GM23338 (cell line): Measurements from ENCODE around the gene GRIK4. TPM values are rescaled to one million over a fixed set of nuclear protein-coding genes. Genes with fewer than 3 reads are reported as not detected.

ENCODE experiments used
- ATAC-seq: fragments of 200-7000 bp; cut with Tn5 transposase; 3 replicates; pipeline ENCODE4 v1.9.1; 2020
- DNase-seq: peaks from one replicate; pipeline ENCODE4 v3.0.0-alpha.2; 2015; ENCODE audit warnings: low spot score
- H2AFZ ChIP-seq: fragments of 200-600 bp; sonication (generic); 2 replicates; pipeline ENCODE4 v1.8.0; 2016; ENCODE audit warnings: antibody characterized with exemption, mild to moderate bottlenecking, moderate library complexity
- H3F3A ChIP-seq: fragments of 200-600 bp; sonication (generic); replicated peaks from 2 replicates; pipeline ENCODE4 v1.8.0; 2017; ENCODE audit warnings: antibody characterized with exemption, mixed run types, low read depth
- H3K27ac ChIP-seq: fragments of 200-600 bp; sonication (generic); 2 replicates; pipeline ENCODE4 v1.6.1; 2016; ENCODE audit warnings: low read depth
- H3K27me3 ChIP-seq: fragments of 200-600 bp; sonication (generic); 2 replicates; pipeline ENCODE4 v1.8.0; 2016; ENCODE audit warnings: mild to moderate bottlenecking, mixed run types, moderate library complexity; ENCODE audit not compliant: insufficient read depth
- H3K36me3 ChIP-seq: fragments of 200-600 bp; sonication (generic); 2 replicates; pipeline ENCODE4 v1.8.0; 2016; ENCODE audit warnings: mild to moderate bottlenecking; ENCODE audit not compliant: insufficient read depth
- H3K4me1 ChIP-seq: fragments of 200-600 bp; sonication (generic); 2 replicates; pipeline ENCODE4 v1.8.0; 2016; ENCODE audit warnings: mild to moderate bottlenecking, moderate library complexity; ENCODE audit not compliant: insufficient read depth
- H3K4me2 ChIP-seq: fragments of 200-600 bp; sonication (generic); 2 replicates; pipeline ENCODE4 v1.7.1; 2017; ENCODE audit warnings: mixed run types
- H3K4me3 ChIP-seq: fragments of 200-600 bp; sonication (generic); 2 replicates; pipeline ENCODE4 v1.6.1; 2016; ENCODE audit warnings: mixed run types
- H3K79me2 ChIP-seq: fragments of 200-600 bp; sonication (generic); replicated peaks from 2 replicates; pipeline ENCODE4 v1.8.0; 2017; ENCODE audit warnings: mild to moderate bottlenecking; ENCODE audit not compliant: insufficient read depth
- H3K9me2 ChIP-seq: fragments of 200-600 bp; sonication (generic); 2 replicates; pipeline ENCODE4 v1.8.0; 2017; ENCODE audit not compliant: insufficient read depth
- H4K20me1 ChIP-seq: fragments of 200-600 bp; sonication (generic); replicated peaks from 2 replicates; pipeline ENCODE4 v1.8.0; 2017; ENCODE audit warnings: mild to moderate bottlenecking; ENCODE audit not compliant: insufficient read depth
- H3K27ac Mint-ChIP-seq: 2 replicates; pipeline ENCODE4 v1.8.0; 2020; ENCODE audit warnings: inconsistent platforms, mild to moderate bottlenecking, moderate library complexity, mixed read lengths
- H3K27me3 Mint-ChIP-seq: 3 replicates; pipeline ENCODE4 v1.8.0; 2022; ENCODE audit warnings: low read depth, mild to moderate bottlenecking, moderate library complexity, mixed read lengths, inconsistent platforms; ENCODE audit not compliant: insufficient read depth, poor library complexity
- H3K36me3 Mint-ChIP-seq: 3 replicates; pipeline ENCODE4 v1.8.0; 2021; ENCODE audit warnings: low read depth, mild to moderate bottlenecking, inconsistent platforms, moderate library complexity, mixed read lengths
- H3K4me1 Mint-ChIP-seq: 3 replicates; pipeline ENCODE4 v1.8.0; 2020; ENCODE audit warnings: mild to moderate bottlenecking, inconsistent platforms, mixed read lengths
- H3K4me3 Mint-ChIP-seq: 3 replicates; pipeline ENCODE4 v1.8.0; 2021; ENCODE audit warnings: moderate library complexity, mild to moderate bottlenecking, inconsistent platforms, mixed read lengths
- H3K9me3 Mint-ChIP-seq: 3 replicates; pipeline ENCODE4 v1.8.0; 2020; ENCODE audit warnings: moderate library complexity, mild to moderate bottlenecking, inconsistent platforms, mixed read lengths
- EZH2phosphoT487 ChIP-seq: fragments of 200-600 bp; sonication (generic); IDR thresholded peaks from one replicate; pipeline ENCODE4 v1.8.1; 2018; ENCODE audit warnings: antibody characterized with exemption; ENCODE audit not compliant: unreplicated experiment
- NANOG ChIP-seq: IDR thresholded peaks from 2 replicates; pipeline ENCODE4 v1.6.1; 2016; ENCODE audit warnings: antibody characterized with exemption, borderline replicate concordance
- ZNF114 ChIP-seq: fragments of 250-450 bp; sonication (Bioruptor Pico); IDR thresholded peaks from 2 replicates; pipeline ENCODE4 v1.5.0; 2020; ENCODE audit warnings: mild to moderate bottlenecking, moderate library complexity
- ZNF331 ChIP-seq: fragments of 250-450 bp; sonication (Bioruptor Pico); IDR thresholded peaks from 2 replicates; pipeline ENCODE4 v1.5.0; 2020; ENCODE audit warnings: low read depth, mild to moderate bottlenecking, moderate library complexity
- ZNF462 ChIP-seq: fragments of 250-450 bp; sonication (Bioruptor Pico); IDR thresholded peaks from 2 replicates; pipeline ENCODE4 v1.5.0; 2020; ENCODE audit warnings: mild to moderate bottlenecking, moderate library complexity
- polyA plus RNA-seq: library from polyadenylated mRNA; unstranded; fragments of >200 nt; fragmentation: Nextera tagmentation; extraction: Ambion mirVana; gene quantifications from 2 replicates; pipeline ENCODE4 v1.2.1, GENCODE V29; 2016
- total RNA-seq: library from RNA; depleted of rRNA; stranded (reverse); fragments of >200 nt; shearing (Covaris generic); gene quantifications from 2 replicates; pipeline ENCODE4 v1.2.3, GENCODE V29; 2014
- TF ChIP-seq, protein P1 (sequence below), 2 experiments: fragments of 200-600 bp in 1 of 2; sonication (generic) in 1 of 2; conservative IDR thresholded peaks; 2 replicates each; pipeline versions ENCODE4 v1.5.1 to v1.6.1; 2016 to 2017; ENCODE audit warnings: antibody characterized with exemption in 2 of 2, low read depth in 2 of 2, mild to moderate bottlenecking in 2 of 2, moderate library complexity in 1 of 2
- TF ChIP-seq, protein P2 (sequence below): IDR thresholded peaks from one replicate; pipeline ENCODE4 v1.6.1; 2018; ENCODE audit warnings: antibody characterized with exemption; ENCODE audit not compliant: unreplicated experiment

GRIK4 gene
- total and polyA plus RNA-seq, 2 experiments from 2014 or later: 0.63 to 2.2 TPM

GRCh38 chr11:120746376-120746775 is 234.8 kb downstream of the GRIK4 start (continued):
- TF ChIP-seq, protein P1, sequence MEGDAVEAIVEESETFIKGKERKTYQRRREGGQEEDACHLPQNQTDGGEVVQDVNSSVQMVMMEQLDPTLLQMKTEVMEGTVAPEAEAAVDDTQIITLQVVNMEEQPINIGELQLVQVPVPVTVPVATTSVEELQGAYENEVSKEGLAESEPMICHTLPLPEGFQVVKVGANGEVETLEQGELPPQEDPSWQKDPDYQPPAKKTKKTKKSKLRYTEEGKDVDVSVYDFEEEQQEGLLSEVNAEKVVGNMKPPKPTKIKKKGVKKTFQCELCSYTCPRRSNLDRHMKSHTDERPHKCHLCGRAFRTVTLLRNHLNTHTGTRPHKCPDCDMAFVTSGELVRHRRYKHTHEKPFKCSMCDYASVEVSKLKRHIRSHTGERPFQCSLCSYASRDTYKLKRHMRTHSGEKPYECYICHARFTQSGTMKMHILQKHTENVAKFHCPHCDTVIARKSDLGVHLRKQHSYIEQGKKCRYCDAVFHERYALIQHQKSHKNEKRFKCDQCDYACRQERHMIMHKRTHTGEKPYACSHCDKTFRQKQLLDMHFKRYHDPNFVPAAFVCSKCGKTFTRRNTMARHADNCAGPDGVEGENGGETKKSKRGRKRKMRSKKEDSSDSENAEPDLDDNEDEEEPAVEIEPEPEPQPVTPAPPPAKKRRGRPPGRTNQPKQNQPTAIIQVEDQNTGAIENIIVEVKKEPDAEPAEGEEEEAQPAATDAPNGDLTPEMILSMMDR (conservative IDR thresholded peaks at IDR 0.05; ENCODE audit: low read depth in 2 of 2): no peak
- TF ChIP-seq EZH2phosphoT487 (no peak), NANOG (no peak)
- TF ChIP-seq, protein P2, sequence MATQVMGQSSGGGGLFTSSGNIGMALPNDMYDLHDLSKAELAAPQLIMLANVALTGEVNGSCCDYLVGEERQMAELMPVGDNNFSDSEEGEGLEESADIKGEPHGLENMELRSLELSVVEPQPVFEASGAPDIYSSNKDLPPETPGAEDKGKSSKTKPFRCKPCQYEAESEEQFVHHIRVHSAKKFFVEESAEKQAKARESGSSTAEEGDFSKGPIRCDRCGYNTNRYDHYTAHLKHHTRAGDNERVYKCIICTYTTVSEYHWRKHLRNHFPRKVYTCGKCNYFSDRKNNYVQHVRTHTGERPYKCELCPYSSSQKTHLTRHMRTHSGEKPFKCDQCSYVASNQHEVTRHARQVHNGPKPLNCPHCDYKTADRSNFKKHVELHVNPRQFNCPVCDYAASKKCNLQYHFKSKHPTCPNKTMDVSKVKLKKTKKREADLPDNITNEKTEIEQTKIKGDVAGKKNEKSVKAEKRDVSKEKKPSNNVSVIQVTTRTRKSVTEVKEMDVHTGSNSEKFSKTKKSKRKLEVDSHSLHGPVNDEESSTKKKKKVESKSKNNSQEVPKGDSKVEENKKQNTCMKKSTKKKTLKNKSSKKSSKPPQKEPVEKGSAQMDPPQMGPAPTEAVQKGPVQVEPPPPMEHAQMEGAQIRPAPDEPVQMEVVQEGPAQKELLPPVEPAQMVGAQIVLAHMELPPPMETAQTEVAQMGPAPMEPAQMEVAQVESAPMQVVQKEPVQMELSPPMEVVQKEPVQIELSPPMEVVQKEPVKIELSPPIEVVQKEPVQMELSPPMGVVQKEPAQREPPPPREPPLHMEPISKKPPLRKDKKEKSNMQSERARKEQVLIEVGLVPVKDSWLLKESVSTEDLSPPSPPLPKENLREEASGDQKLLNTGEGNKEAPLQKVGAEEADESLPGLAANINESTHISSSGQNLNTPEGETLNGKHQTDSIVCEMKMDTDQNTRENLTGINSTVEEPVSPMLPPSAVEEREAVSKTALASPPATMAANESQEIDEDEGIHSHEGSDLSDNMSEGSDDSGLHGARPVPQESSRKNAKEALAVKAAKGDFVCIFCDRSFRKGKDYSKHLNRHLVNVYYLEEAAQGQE: peak; percentile 68

DNA sequence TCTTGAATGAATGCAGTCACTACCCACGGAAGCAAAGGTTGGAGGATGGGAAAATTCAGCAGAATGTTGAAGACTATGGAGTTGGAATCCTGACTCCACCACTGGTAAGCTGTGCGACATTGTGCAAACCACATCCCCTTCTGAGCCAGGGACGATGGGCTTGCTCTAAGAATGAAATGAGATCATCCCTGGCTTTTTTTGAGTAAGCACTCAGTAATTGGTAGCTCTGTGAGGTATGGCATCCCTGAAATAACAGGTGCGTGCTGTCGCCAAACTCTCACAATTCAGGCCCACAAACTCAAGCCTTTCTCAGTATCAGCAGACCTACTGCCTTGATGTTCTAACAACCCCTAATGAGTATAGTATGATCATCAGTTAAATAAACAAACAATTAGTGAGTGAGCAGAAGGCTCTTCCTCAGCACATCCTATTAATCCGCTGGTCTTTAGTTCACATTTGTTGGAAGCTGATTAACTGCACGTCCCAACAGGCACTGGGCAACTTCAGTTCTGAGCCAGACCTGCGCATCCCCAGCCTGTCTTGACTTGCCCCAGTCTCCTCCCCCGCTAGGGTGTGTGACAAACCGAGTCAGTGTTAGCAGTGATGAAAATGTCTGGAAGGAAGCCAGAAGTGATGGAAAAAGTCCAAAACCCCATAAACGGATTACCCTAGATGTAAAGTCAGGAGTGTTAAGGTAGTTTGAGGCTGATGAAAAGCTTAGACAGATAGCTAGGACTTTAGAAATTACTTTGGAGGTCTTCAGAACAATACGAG is 235.5 kb downstream of the GRIK4 start:
- Histone ChIP-seq H3K4me2 (no peak overlapping the region), H3K36me3 (no peaks in the 10 kb centered on the region), H3K4me1 (peaks cover 16% of the 10 kb centered on the region), H3K27me3 (no peaks in the 10 kb centered on the region), H3K4me3 (no peak overlapping the region), H2AFZ (no peak overlapping the region), H4K20me1 (no peaks in the 10 kb centered on the region), H3F3A (no peaks in the 10 kb centered on the region), H3K9me2 (peaks cover 4% of the 10 kb centered on the region; the same call in 1 of the 2 replicates), H3K27ac (no peak overlapping the region), H3K79me2 (no peaks in the 10 kb centered on the region)
- Mint-ChIP-seq H3K4me3 (no peak overlapping the region), H3K36me3 (no peaks in the 10 kb centered on the region), H3K27me3 (peaks cover 3% of the 10 kb centered on the region), H3K27ac (no peak overlapping the region), H3K4me1 (peaks cover 25% of the 10 kb centered on the region), H3K9me3 (no peaks in the 10 kb centered on the region; the same call in 2 of the 3 replicates)
- no peak for ATAC-seq
- DNase-seq: no peak
- TF ChIP-seq, protein P2: no peak
- no peak for TF ChIP-seq ZNF114 (CRISPR knock-in tag)
- TF ChIP-seq ZNF331: no peak
- TF ChIP-seq ZNF462: no peak
